ENCODE measurements around the gene VPS13D.

VPS13D gene

GRCh38 chr1:12358499-12358898 lies 128.7 kb downstream of the VPS13D start:
- no peak overlapping the region for H3K4me3 ChIP-seq (ENCODE audit: insufficient read depth, low read depth, low read length)
- H3K9me3 ChIP-seq (ENCODE audit: control insufficient read depth, low read length), result no peaks in the 10 kb centered on the region
- 82 to 85% methylated on average over 6 of the region's 6 CpGs for WGBS, 2 experiments
- peaks cover 18% of the 10 kb centered on the region for H3K36me3 ChIP-seq (ENCODE audit: control insufficient read depth, insufficient read depth, low read length)
- no peak overlapping the region for H3K27ac ChIP-seq (ENCODE audit: insufficient read depth, low read depth, low read length, poor library complexity, severe bottlenecking)
- H3K4me1 ChIP-seq (ENCODE audit: control insufficient read depth, insufficient read depth, low read length), result no peaks in the 10 kb centered on the region
- H3K27me3 ChIP-seq (ENCODE audit: control insufficient read depth, insufficient read depth, low read length, poor library complexity, severe bottlenecking), result no peaks in the 10 kb centered on the region

GRCh38 chr1:12359359-12360133 lies 129.7 kb downstream of the VPS13D start:
- 91 to 92% methylated on average over 2 to 3 of the region's 3 CpGs for WGBS, 2 experiments
- no peak overlapping the region for H3K27ac ChIP-seq (ENCODE audit: insufficient read depth, low read depth, low read length, poor library complexity, severe bottlenecking)
- H3K4me1 ChIP-seq (ENCODE audit: control insufficient read depth, insufficient read depth, low read length), result no peaks in the 10 kb centered on the region
- H3K36me3 ChIP-seq (ENCODE audit: control insufficient read depth, insufficient read depth, low read length), result peaks cover 18% of the 10 kb centered on the region
- H3K4me3 ChIP-seq (ENCODE audit: insufficient read depth, low read depth, low read length), result no peak overlapping the region
- no peaks in the 10 kb centered on the region for H3K27me3 ChIP-seq (ENCODE audit: control insufficient read depth, insufficient read depth, low read length, poor library complexity, severe bottlenecking)
- no peaks in the 10 kb centered on the region for H3K9me3 ChIP-seq (ENCODE audit: control insufficient read depth, low read length)

- Histone ChIP-seq H3K4me1 (ENCODE audit: control insufficient read depth, insufficient read depth, low read length) (no peaks in the 10 kb centered on the region), H3K36me3 (ENCODE audit: control insufficient read depth, insufficient read depth, low read length) (no peaks in the 10 kb centered on the region), H3K27me3 (ENCODE audit: control insufficient read depth, insufficient read depth, low read length, poor library complexity, severe bottlenecking) (no peaks in the 10 kb centered on the region), H3K9me3 (ENCODE audit: control insufficient read depth, low read length) (no peaks in the 10 kb centered on the region), H3K4me3 (ENCODE audit: insufficient read depth, low read depth, low read length) (no peak overlapping the region), H3K27ac (ENCODE audit: insufficient read depth, low read depth, low read length, poor library complexity, severe bottlenecking) (no peak overlapping the region)
- WGBS, 2 experiments, result 93 to 96% methylated on average over 2 of the region's 2 CpGs
Observed at GRCh38 chr1:12368646-12369045, 138.8 kb downstream of the VPS13D start.

GRCh38 chr1:12369258-12369657 lies 139.4 kb downstream of the VPS13D start:
- no peak overlapping the region for H3K4me3 ChIP-seq (ENCODE audit: insufficient read depth, low read depth, low read length)
- H3K27me3 ChIP-seq (ENCODE audit: control insufficient read depth, insufficient read depth, low read length, poor library complexity, severe bottlenecking), result no peaks in the 10 kb centered on the region
- no peak overlapping the region for H3K27ac ChIP-seq (ENCODE audit: insufficient read depth, low read depth, low read length, poor library complexity, severe bottlenecking)
- WGBS, 2 experiments, result 85 to 86% methylated on average over 6 of the region's 6 CpGs
- H3K36me3 ChIP-seq (ENCODE audit: control insufficient read depth, insufficient read depth, low read length), result no peaks in the 10 kb centered on the region
- no peaks in the 10 kb centered on the region for H3K4me1 ChIP-seq (ENCODE audit: control insufficient read depth, insufficient read depth, low read length)
- no peaks in the 10 kb centered on the region for H3K9me3 ChIP-seq (ENCODE audit: control insufficient read depth, low read length)

GRCh38 chr1:12370333-12370975 lies 140.6 kb downstream of the VPS13D start:
- no peaks in the 10 kb centered on the region for H3K4me1 ChIP-seq (ENCODE audit: control insufficient read depth, insufficient read depth, low read length)
- WGBS, 2 experiments, result 95 to 98% methylated on average over 5 of the region's 5 CpGs
- H3K9me3 ChIP-seq (ENCODE audit: control insufficient read depth, low read length), result no peaks in the 10 kb centered on the region
- no peak overlapping the region for H3K4me3 ChIP-seq (ENCODE audit: insufficient read depth, low read depth, low read length)
- H3K27me3 ChIP-seq (ENCODE audit: control insufficient read depth, insufficient read depth, low read length, poor library complexity, severe bottlenecking), result no peaks in the 10 kb centered on the region
- H3K36me3 ChIP-seq (ENCODE audit: control insufficient read depth, insufficient read depth, low read length), result no peaks in the 10 kb centered on the region
- H3K27ac ChIP-seq (ENCODE audit: insufficient read depth, low read depth, low read length, poor library complexity, severe bottlenecking), result no peak overlapping the region

GRCh38 chr1:12371053-12371452 lies 141.2 kb downstream of the VPS13D start:
- Histone ChIP-seq H3K4me1 (ENCODE audit: control insufficient read depth, insufficient read depth, low read length) (no peaks in the 10 kb centered on the region), H3K9me3 (ENCODE audit: control insufficient read depth, low read length) (no peaks in the 10 kb centered on the region), H3K4me3 (ENCODE audit: insufficient read depth, low read depth, low read length) (no peak overlapping the region), H3K27me3 (ENCODE audit: control insufficient read depth, insufficient read depth, low read length, poor library complexity, severe bottlenecking) (no peaks in the 10 kb centered on the region), H3K27ac (ENCODE audit: insufficient read depth, low read depth, low read length, poor library complexity, severe bottlenecking) (no peak overlapping the region), H3K36me3 (ENCODE audit: control insufficient read depth, insufficient read depth, low read length) (no peaks in the 10 kb centered on the region)
- WGBS, 2 experiments, result 88 to 93% methylated on average over 5 of the region's 5 CpGs

- Histone ChIP-seq H3K27me3 (ENCODE audit: control insufficient read depth, insufficient read depth, low read length, poor library complexity, severe bottlenecking) (no peaks in the 10 kb centered on the region), H3K4me1 (ENCODE audit: control insufficient read depth, insufficient read depth, low read length) (no peaks in the 10 kb centered on the region), H3K27ac (ENCODE audit: insufficient read depth, low read depth, low read length, poor library complexity, severe bottlenecking) (no peak overlapping the region), H3K4me3 (ENCODE audit: insufficient read depth, low read depth, low read length) (no peak overlapping the region), H3K36me3 (ENCODE audit: control insufficient read depth, insufficient read depth, low read length) (no peaks in the 10 kb centered on the region), H3K9me3 (ENCODE audit: control insufficient read depth, low read length) (no peaks in the 10 kb centered on the region)
- 94 to 99% methylated on average over 1 to 2 of the region's 2 CpGs for WGBS, 2 experiments
Observed at GRCh38 chr1:12372180-12372579, 142.3 kb downstream of the VPS13D start.

- Histone ChIP-seq H3K27ac (ENCODE audit: insufficient read depth, low read depth, low read length, poor library complexity, severe bottlenecking) (no peak overlapping the region), H3K4me3 (ENCODE audit: insufficient read depth, low read depth, low read length) (no peak overlapping the region), H3K4me1 (ENCODE audit: control insufficient read depth, insufficient read depth, low read length) (no peaks in the 10 kb centered on the region), H3K27me3 (ENCODE audit: control insufficient read depth, insufficient read depth, low read length, poor library complexity, severe bottlenecking) (no peaks in the 10 kb centered on the region), H3K36me3 (ENCODE audit: control insufficient read depth, insufficient read depth, low read length) (no peaks in the 10 kb centered on the region), H3K9me3 (ENCODE audit: control insufficient read depth, low read length) (no peaks in the 10 kb centered on the region)
- WGBS, 2 experiments, result 82 to 85% methylated on average over 2 of the region's 3 CpGs
Observed at GRCh38 chr1:12372761-12373160, 142.9 kb downstream of the VPS13D start.

GRCh38 chr1:12375133-12375829 lies 145.5 kb downstream of the VPS13D start:
- Histone ChIP-seq H3K9me3 (ENCODE audit: control insufficient read depth, low read length) (no peaks in the 10 kb centered on the region), H3K4me1 (ENCODE audit: control insufficient read depth, insufficient read depth, low read length) (no peaks in the 10 kb centered on the region), H3K27me3 (ENCODE audit: control insufficient read depth, insufficient read depth, low read length, poor library complexity, severe bottlenecking) (no peaks in the 10 kb centered on the region), H3K4me3 (ENCODE audit: insufficient read depth, low read depth, low read length) (no peak overlapping the region), H3K27ac (ENCODE audit: insufficient read depth, low read depth, low read length, poor library complexity, severe bottlenecking) (no peak overlapping the region), H3K36me3 (ENCODE audit: control insufficient read depth, insufficient read depth, low read length) (peaks cover 11% of the 10 kb centered on the region)
- WGBS, 2 experiments, result 90 to 92% methylated on average over 4 of the region's 4 CpGs
